Natural killer cell (primary cell): ENCODE results near the gene ABAT. TPM values are rescaled to one million over a fixed set of nuclear protein-coding genes. Genes with fewer than 3 reads are reported as not detected.

Source experiments
- ATAC-seq, 3 donors: fragments of 150-1000 bp in 2 of 3; fragments of 200-7000 bp in 1 of 3; cut with Tn5 transposase; 1 replicate in 1 of 3; 2 replicates in 2 of 3; pipeline ENCODE4 v1.10.0; 2021; ENCODE audit warnings: mild to moderate bottlenecking in 2 of 3, moderate library complexity in 2 of 3
- DNase-seq, 2 donors: peaks; one replicate each; pipeline versions ENCODE4 v3.0.0 to v3.0.0-alpha.2; 2013 to 2021; ENCODE audit warnings: mixed read lengths in 1 of 2
- H3K27ac ChIP-seq: one replicate; pipeline ENCODE4 v1.5.1; 2013; ENCODE audit warnings: mild to moderate bottlenecking, low read length
- H3K27me3 ChIP-seq: one replicate; pipeline ENCODE4 v1.6.1; 2013; ENCODE audit warnings: low read length; ENCODE audit not compliant: control insufficient read depth, insufficient read depth
- H3K36me3 ChIP-seq: one replicate; pipeline ENCODE4 v1.6.1; 2013; ENCODE audit warnings: low read length; ENCODE audit not compliant: control insufficient read depth, insufficient read depth
- H3K4me1 ChIP-seq: one replicate; pipeline ENCODE4 v1.6.1; 2013; ENCODE audit warnings: low read length; ENCODE audit not compliant: control insufficient read depth, insufficient read depth
- H3K4me3 ChIP-seq: one replicate; pipeline ENCODE4 v1.5.1; 2013; ENCODE audit warnings: low read length
- H3K9me3 ChIP-seq: one replicate; pipeline ENCODE4 v1.6.1; 2013; ENCODE audit warnings: low read length; ENCODE audit not compliant: control insufficient read depth, insufficient read depth
- H3K27ac Mint-ChIP-seq, 2 donors: one replicate each; pipeline ENCODE4 v1.8.0; 2022; ENCODE audit warnings: mild to moderate bottlenecking in 2 of 2, mixed read lengths in 2 of 2, moderate library complexity in 1 of 2
- H3K27me3 Mint-ChIP-seq, 2 donors: one replicate each; pipeline ENCODE4 v1.8.0; 2022; ENCODE audit warnings: low read depth in 2 of 2, mixed read lengths in 2 of 2
- H3K36me3 Mint-ChIP-seq: one replicate; pipeline ENCODE4 v1.8.0; 2022; ENCODE audit warnings: mixed read lengths
- H3K4me1 Mint-ChIP-seq, 2 donors: one replicate each; pipeline ENCODE4 v1.8.0; 2022; ENCODE audit warnings: mixed read lengths in 2 of 2
- H3K4me3 Mint-ChIP-seq: one replicate; pipeline ENCODE4 v1.8.0; 2022; ENCODE audit warnings: mild to moderate bottlenecking, moderate library complexity, mixed read lengths
- H3K9me3 Mint-ChIP-seq, 2 donors: one replicate each; pipeline ENCODE4 v1.8.0; 2022; ENCODE audit warnings: mixed read lengths in 2 of 2
- WGBS: methylation state at CpG from one replicate; pipeline ENCODE4 v1.1.7; 2013; ENCODE audit warnings: missing lambda C conversion rate; ENCODE audit not compliant: insufficient coverage; 5-methylcytosine and 5-hydroxymethylcytosine counted together
- intact Hi-C: fragments of 100-400 bp; cut with micrococcal nuclease; formaldehyde crosslinking; loops from one replicate; pipeline ENCODE4 v1.14.2; 2022
- total RNA-seq, 4 donors: library from RNA; stranded (reverse); fragments of 120-200 nt in 1 of 4; gene quantifications; one replicate each; pipeline versions ENCODE4 v1.2.3 to v1.2.4, GENCODE V29; 2013 to 2022
- TF ChIP-seq, protein P1 (sequence below): fragments of 200-600 bp; IDR thresholded peaks from one replicate; pipeline ENCODE4 v1.8.0; 2022; ENCODE audit warnings: antibody characterized with exemption

Gene ABAT
- total RNA-seq, 3 donors from 2014 or later (not counting 1 experiment from before 2014, with no cell fraction given): 11.0 to 13.4 (median 11.3) TPM

DNA sequence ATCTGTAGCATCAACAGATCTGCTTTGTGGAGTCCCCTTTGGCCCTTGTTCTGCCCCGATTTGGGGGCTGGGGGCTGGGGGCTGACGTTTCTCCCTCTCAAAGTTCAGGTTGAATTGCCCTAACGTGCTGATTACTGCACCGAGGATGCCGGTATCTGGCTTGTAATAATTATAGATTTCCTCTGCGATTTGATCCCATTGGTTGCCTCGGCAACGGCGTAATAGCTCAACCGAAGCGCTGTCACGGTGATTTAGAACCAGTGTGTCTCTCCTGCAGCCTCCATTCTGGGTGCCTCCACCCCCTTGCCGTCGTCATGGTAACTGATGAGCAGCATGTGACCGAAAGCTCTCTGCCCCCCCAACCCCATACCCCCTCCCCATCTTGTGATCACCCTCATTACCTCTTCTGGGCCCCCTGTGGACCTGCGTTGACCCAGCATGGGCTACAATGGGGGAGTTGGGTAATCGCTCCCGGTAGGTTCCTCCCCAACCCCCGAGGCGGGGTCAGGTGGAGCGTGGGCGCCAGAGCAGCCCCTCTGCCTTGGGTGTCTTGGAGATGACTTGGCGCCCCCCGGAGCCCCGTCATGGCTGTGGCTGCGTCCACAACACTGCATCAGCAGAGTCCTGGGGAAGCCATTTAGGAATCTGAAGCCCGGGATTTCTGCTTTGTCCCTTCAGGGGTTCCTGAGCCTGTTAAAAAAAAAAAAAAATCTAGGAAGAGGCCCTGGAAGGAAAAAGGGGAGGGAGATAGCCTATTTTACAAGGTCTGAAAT, 38.4 kb downstream of the ABAT start:
- DNase-seq (no peak), ATAC-seq (no peak)
- no peak overlapping the region for H3K4me3 ChIP-seq
- Mint-ChIP-seq H3K27me3 (no peaks in the 10 kb centered on the region), H3K9me3 (peaks cover 2 to 3% of the 10 kb centered on the region in 2 donors), H3K27ac (no peak overlapping the region), H3K4me3 (no peak overlapping the region), H3K36me3 (no peaks in the 10 kb centered on the region), H3K4me1 (peaks cover 8 to 11% of the 10 kb centered on the region in 2 donors)
- H3K4me1 ChIP-seq: no peaks in the 10 kb centered on the region
- no peak overlapping the region for H3K27ac ChIP-seq
- no peaks in the 10 kb centered on the region for H3K36me3 ChIP-seq
- intact Hi-C loops: no loop called here
- TF ChIP-seq, protein P1, sequence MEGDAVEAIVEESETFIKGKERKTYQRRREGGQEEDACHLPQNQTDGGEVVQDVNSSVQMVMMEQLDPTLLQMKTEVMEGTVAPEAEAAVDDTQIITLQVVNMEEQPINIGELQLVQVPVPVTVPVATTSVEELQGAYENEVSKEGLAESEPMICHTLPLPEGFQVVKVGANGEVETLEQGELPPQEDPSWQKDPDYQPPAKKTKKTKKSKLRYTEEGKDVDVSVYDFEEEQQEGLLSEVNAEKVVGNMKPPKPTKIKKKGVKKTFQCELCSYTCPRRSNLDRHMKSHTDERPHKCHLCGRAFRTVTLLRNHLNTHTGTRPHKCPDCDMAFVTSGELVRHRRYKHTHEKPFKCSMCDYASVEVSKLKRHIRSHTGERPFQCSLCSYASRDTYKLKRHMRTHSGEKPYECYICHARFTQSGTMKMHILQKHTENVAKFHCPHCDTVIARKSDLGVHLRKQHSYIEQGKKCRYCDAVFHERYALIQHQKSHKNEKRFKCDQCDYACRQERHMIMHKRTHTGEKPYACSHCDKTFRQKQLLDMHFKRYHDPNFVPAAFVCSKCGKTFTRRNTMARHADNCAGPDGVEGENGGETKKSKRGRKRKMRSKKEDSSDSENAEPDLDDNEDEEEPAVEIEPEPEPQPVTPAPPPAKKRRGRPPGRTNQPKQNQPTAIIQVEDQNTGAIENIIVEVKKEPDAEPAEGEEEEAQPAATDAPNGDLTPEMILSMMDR: no peak
- H3K9me3 ChIP-seq: no peaks in the 10 kb centered on the region
- H3K27me3 ChIP-seq: no peaks in the 10 kb centered on the region
- WGBS: 53% methylated on average over 27 of the region's 27 CpGs

DNA sequence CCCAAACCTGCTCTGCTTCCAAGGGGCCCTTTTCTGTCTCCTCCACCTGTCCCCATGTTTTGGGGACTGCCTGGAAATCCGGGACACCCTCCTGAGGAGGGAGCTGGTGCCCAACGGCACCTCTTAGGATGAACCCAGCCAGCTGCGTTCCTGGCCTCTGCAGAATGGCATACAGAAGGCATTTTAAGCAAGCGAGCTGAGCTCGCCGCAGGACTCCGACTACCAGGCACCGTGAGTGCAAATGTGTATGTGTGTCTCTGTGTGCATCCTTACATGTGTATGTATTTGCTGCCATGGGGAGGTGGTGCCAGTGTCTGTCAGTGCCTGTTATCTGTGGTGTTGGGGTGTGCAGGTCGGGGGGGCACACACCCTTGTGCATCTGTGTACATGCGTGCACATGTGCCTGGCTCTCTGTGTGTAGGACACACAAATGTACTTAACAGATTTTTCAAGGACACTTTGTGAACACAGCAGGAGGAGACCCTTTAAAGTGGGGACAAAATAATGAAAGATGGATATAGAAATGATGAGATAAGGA, 39.3 kb downstream of the ABAT start:
- WGBS: 94% methylated on average over 10 of the region's 10 CpGs
- Histone ChIP-seq H3K9me3 (no peaks in the 10 kb centered on the region), H3K36me3 (no peaks in the 10 kb centered on the region), H3K4me1 (no peaks in the 10 kb centered on the region), H3K4me3 (no peak overlapping the region), H3K27ac (no peak overlapping the region), H3K27me3 (no peaks in the 10 kb centered on the region)
- peaks cover 8 to 11% of the 10 kb centered on the region in 2 donors for H3K4me1 Mint-ChIP-seq
- peaks cover 2 to 3% of the 10 kb centered on the region in 2 donors for H3K9me3 Mint-ChIP-seq
- TF ChIP-seq, protein P1: no peak
- H3K27me3 Mint-ChIP-seq: no peaks in the 10 kb centered on the region
- no peak overlapping the region for H3K27ac Mint-ChIP-seq
- ATAC-seq (no peak), DNase-seq (no peak)
- H3K36me3 Mint-ChIP-seq: no peaks in the 10 kb centered on the region
- intact Hi-C loops: no loop called here
- no peak overlapping the region for H3K4me3 Mint-ChIP-seq

DNA sequence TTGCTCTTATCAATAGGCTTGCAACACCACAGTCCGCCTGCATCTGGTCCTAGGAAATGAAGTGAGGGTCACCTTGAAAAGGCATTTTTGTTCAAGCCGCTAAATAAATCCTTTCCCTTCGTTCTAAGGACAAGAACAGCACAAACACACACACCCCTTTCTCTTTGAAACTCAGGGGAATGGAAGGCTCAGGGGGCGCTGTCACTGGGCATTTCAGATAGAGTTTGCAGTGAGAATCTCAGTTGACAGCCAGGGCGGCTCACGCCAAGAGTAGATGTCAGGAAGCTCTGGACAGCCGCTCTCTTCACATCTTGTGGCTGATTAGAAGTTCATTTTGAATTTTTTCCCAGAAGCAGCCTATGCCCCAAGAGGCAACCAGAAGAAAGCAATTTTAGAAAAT, 39.8 kb downstream of the ABAT start:
- peaks cover 8 to 11% of the 10 kb centered on the region in 2 donors for H3K4me1 Mint-ChIP-seq
- 97% methylated on average over 7 of the region's 7 CpGs for WGBS

More for the DNA sequence above, 39.8 kb downstream of the ABAT start:
- Mint-ChIP-seq H3K27ac (no peak overlapping the region), H3K9me3 (peaks cover 2 to 3% of the 10 kb centered on the region in 2 donors), H3K27me3 (no peaks in the 10 kb centered on the region), H3K4me3 (no peak overlapping the region), H3K36me3 (no peaks in the 10 kb centered on the region)
- intact Hi-C loops: no loop called here
- H3K9me3 ChIP-seq: no peaks in the 10 kb centered on the region
- TF ChIP-seq, protein P1: no peak
- no peaks in the 10 kb centered on the region for H3K27me3 ChIP-seq
- no peak overlapping the region for H3K27ac ChIP-seq
- no peaks in the 10 kb centered on the region for H3K36me3 ChIP-seq
- H3K4me3 ChIP-seq: no peak overlapping the region
- DNase-seq (no peak), ATAC-seq (no peak)
- H3K4me1 ChIP-seq: no peaks in the 10 kb centered on the region
